ENCODE data around the gene COA8.

DNA sequence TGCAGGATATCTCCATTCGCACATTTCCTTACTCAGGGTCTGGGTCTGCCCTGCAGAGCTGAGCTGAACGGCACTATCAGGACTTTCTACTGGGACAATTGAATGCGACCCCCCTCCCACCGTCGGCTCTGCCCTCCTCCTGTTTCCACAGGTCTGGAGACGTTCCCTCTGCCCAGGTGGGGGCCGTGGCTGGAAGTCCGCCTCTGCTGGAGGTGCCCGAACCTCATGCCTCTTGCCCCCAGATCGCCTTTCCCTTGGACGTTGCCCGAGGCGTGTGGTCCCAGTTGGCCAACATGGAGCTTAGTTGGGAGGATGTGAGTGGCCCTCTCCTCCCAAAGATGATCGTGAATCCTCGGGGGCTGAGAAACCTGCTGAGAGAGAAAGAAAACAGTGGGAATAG is 45.1 kb downstream of the COA8 start:
- TF ChIP-seq, protein P1, sequence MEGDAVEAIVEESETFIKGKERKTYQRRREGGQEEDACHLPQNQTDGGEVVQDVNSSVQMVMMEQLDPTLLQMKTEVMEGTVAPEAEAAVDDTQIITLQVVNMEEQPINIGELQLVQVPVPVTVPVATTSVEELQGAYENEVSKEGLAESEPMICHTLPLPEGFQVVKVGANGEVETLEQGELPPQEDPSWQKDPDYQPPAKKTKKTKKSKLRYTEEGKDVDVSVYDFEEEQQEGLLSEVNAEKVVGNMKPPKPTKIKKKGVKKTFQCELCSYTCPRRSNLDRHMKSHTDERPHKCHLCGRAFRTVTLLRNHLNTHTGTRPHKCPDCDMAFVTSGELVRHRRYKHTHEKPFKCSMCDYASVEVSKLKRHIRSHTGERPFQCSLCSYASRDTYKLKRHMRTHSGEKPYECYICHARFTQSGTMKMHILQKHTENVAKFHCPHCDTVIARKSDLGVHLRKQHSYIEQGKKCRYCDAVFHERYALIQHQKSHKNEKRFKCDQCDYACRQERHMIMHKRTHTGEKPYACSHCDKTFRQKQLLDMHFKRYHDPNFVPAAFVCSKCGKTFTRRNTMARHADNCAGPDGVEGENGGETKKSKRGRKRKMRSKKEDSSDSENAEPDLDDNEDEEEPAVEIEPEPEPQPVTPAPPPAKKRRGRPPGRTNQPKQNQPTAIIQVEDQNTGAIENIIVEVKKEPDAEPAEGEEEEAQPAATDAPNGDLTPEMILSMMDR (IDR thresholded peaks at IDR 0.05) = no peak
- TF ChIP-seq POLR2AphosphoS5 (IDR thresholded peaks at IDR 0.05) = no peak
